BLaER1 treated with 17β-estradiol and CSF1 and Interleukin-3, amounts not matched to agents 10 nM and 100 nM (cell line): ENCODE measurements around the gene PDE3A.
"Not testable (repeated sequence)": the region's sequence is repeated elsewhere in the genome, so short reads cannot be mapped to it uniquely, and the experiment has no call there.

Experiments
- H3K27ac ChIP-seq, 11 experiments: shearing (Covaris generic); formaldehyde crosslinking; 2 replicates each; pipeline ENCODE4 v1.8.1; 2022
- H3K27me3 ChIP-seq, 11 experiments: shearing (Covaris generic); formaldehyde crosslinking; 2 replicates each; pipeline ENCODE4 v1.8.1; 2022
- H3K36me3 ChIP-seq, 11 experiments: shearing (Covaris generic); formaldehyde crosslinking; 2 replicates each; pipeline ENCODE4 v1.8.1; 2022
- H3K4me1 ChIP-seq, 10 experiments: shearing (Covaris generic); formaldehyde crosslinking; 2 replicates each; pipeline ENCODE4 v1.8.1; 2022
- H3K4me2 ChIP-seq, 11 experiments: shearing (Covaris generic); formaldehyde crosslinking; 2 replicates each; pipeline ENCODE4 v1.8.1; 2022
- H3K4me3 ChIP-seq, 10 experiments: shearing (Covaris generic); formaldehyde crosslinking; 2 replicates each; pipeline ENCODE4 v1.8.1; 2022
- H3K9ac ChIP-seq, 11 experiments: shearing (Covaris generic); formaldehyde crosslinking; 2 replicates each; pipeline ENCODE4 v1.8.1; 2022
- H3K9me3 ChIP-seq, 11 experiments: shearing (Covaris generic); formaldehyde crosslinking; replicated peaks in 1 of 11; 2 replicates each; pipeline ENCODE4 v1.8.1; 2022
- H4K20me1 ChIP-seq, 11 experiments: shearing (Covaris generic); formaldehyde crosslinking; 2 replicates each; pipeline ENCODE4 v1.8.1; 2022
- Cebpa-rat ChIP-seq, 11 experiments: shearing (Covaris generic); IDR thresholded peaks; 2 replicates each; pipeline ENCODE4 v1.8.1; 2022

PDE3A gene

GRCh38 chr12:20370866-20371519 is 2.7 kb downstream of the PDE3A start:
- Histone ChIP-seq H3K27me3 (no peaks in the 10 kb centered on the region), H3K9ac (no peak overlapping the region)

GRCh38 chr12:20372326-20373096 is 4.2 kb downstream of the PDE3A start:
- no peaks in the 10 kb centered on the region for H3K36me3 ChIP-seq
- no peak overlapping the region for H3K4me3 ChIP-seq
- H4K20me1 ChIP-seq = no peaks in the 10 kb centered on the region
- H3K4me1 ChIP-seq = 0 out of 20 replicates have a peak, but pooled peaks cover 0 to 4% (median 0%) of the 10 kb centered on the region in 10 experiments
- TF ChIP-seq Cebpa-rat (IDR thresholded peaks at IDR 0.05) = no peak
- H3K9ac ChIP-seq = no peak overlapping the region
- H3K27ac ChIP-seq = no peak overlapping the region
- H3K27me3 ChIP-seq = no peaks in the 10 kb centered on the region
- H3K9me3 ChIP-seq = peaks cover 17 to 23% (median 22%) of the 10 kb centered on the region in 11 experiments
- no peak overlapping the region for H3K4me2 ChIP-seq

More at GRCh38 chr12:20370866-20371519, 2.7 kb downstream of the PDE3A start:
- Histone ChIP-seq H3K27ac (no peak overlapping the region), H3K9me3 (peaks cover 17 to 23% (median 22%) of the 10 kb centered on the region in 11 experiments), H3K4me1 (0 out of 20 replicates have a peak, but pooled peaks cover 0 to 4% (median 0%) of the 10 kb centered on the region in 10 experiments), H3K4me2 (no peak overlapping the region), H3K4me3 (no peak overlapping the region), H3K36me3 (no peaks in the 10 kb centered on the region), H4K20me1 (no peaks in the 10 kb centered on the region)
- no peak for TF ChIP-seq Cebpa-rat (IDR thresholded peaks at IDR 0.05)

GRCh38 chr12:20374795-20375194 is 6.5 kb downstream of the PDE3A start:
- Histone ChIP-seq H3K27me3 (no peaks in the 10 kb centered on the region), H3K9ac (no peak overlapping the region), H3K9me3 (peaks cover 3 to 5% (median 4%) of the 10 kb centered on the region in 11 experiments; a peak in 21 of 22 replicates), H3K4me2 (no peak overlapping the region), H3K4me3 (no peak overlapping the region), H3K4me1 (0 out of 20 replicates have a peak, but pooled peaks cover 0 to 4% (median 0%) of the 10 kb centered on the region in 10 experiments), H3K27ac (no peak overlapping the region), H3K36me3 (no peaks in the 10 kb centered on the region), H4K20me1 (no peaks in the 10 kb centered on the region)
- no peak for TF ChIP-seq Cebpa-rat (IDR thresholded peaks at IDR 0.05)

GRCh38 chr12:20375560-20375959 is 7.2 kb downstream of the PDE3A start:
- 0 out of 20 replicates have a peak, but pooled peaks cover 0 to 4% (median 0%) of the 10 kb centered on the region in 10 experiments for H3K4me1 ChIP-seq
- no peaks in the 10 kb centered on the region for H3K27me3 ChIP-seq
- no peaks in the 10 kb centered on the region for H4K20me1 ChIP-seq
- H3K27ac ChIP-seq = no peak overlapping the region
- TF ChIP-seq Cebpa-rat (IDR thresholded peaks at IDR 0.05) = no peak
- no peak overlapping the region for H3K9ac ChIP-seq
- no peaks in the 10 kb centered on the region for H3K9me3 ChIP-seq
- H3K36me3 ChIP-seq = no peaks in the 10 kb centered on the region
- H3K4me3 ChIP-seq = no peak overlapping the region
- no peak overlapping the region for H3K4me2 ChIP-seq

GRCh38 chr12:20376984-20377383 is 8.6 kb downstream of the PDE3A start:
- no peak overlapping the region for H3K27ac ChIP-seq
- no peaks in the 10 kb centered on the region for H4K20me1 ChIP-seq
- no peaks in the 10 kb centered on the region for H3K36me3 ChIP-seq
- no peak overlapping the region for H3K4me3 ChIP-seq
- no peak for TF ChIP-seq Cebpa-rat (IDR thresholded peaks at IDR 0.05)
- no peaks in the 10 kb centered on the region for H3K9me3 ChIP-seq
- no peak overlapping the region for H3K4me2 ChIP-seq
- H3K4me1 ChIP-seq = 0 out of 20 replicates have a peak, but pooled peaks cover 0 to 4% (median 0%) of the 10 kb centered on the region in 10 experiments
- no peak overlapping the region for H3K9ac ChIP-seq
- H3K27me3 ChIP-seq = no peaks in the 10 kb centered on the region

- Histone ChIP-seq H3K4me2 (no peak overlapping the region), H3K9ac (no peak overlapping the region), H3K27me3 (no peaks in the 10 kb centered on the region), H3K27ac (no peak overlapping the region), H3K4me1 (0 out of 20 replicates have a peak, but pooled peaks cover 0 to 4% (median 0%) of the 10 kb centered on the region in 10 experiments), H3K36me3 (no peaks in the 10 kb centered on the region), H3K9me3 (no peaks in the 10 kb centered on the region), H3K4me3 (no peak overlapping the region), H4K20me1 (no peaks in the 10 kb centered on the region)
- TF ChIP-seq Cebpa-rat (IDR thresholded peaks at IDR 0.05) = no peak
These were observed 9.4 kb downstream of the PDE3A start for GRCh38 chr12:20377750-20378149.

- H3K27me3 ChIP-seq = no peaks in the 10 kb centered on the region
- H3K4me2 ChIP-seq = no peak overlapping the region
These were observed 13.8 kb downstream of the PDE3A start for GRCh38 chr12:20382117-20382516.

GRCh38 chr12:20383612-20384011 is 15.3 kb downstream of the PDE3A start:
- Histone ChIP-seq H3K9ac (no peak overlapping the region), H3K4me2 (no peak overlapping the region), H3K27me3 (no peaks in the 10 kb centered on the region), H3K4me1 (no peaks in the 10 kb centered on the region), H3K4me3 (no peak overlapping the region), H3K36me3 (no peaks in the 10 kb centered on the region), H3K9me3 (peaks cover 0 to 12% (median 0%) of the 10 kb centered on the region in 11 experiments; a peak in 5 of 22 replicates), H4K20me1 (no peaks in the 10 kb centered on the region), H3K27ac (no peak overlapping the region)
- no peak for TF ChIP-seq Cebpa-rat (IDR thresholded peaks at IDR 0.05)

More at GRCh38 chr12:20382117-20382516, 13.8 kb downstream of the PDE3A start:
- Histone ChIP-seq H3K9me3 (peaks cover 0 to 10% (median 0%) of the 10 kb centered on the region in 11 experiments; a peak in 5 of 22 replicates), H3K27ac (no peak overlapping the region), H3K4me3 (no peak overlapping the region), H3K9ac (no peak overlapping the region), H3K36me3 (no peaks in the 10 kb centered on the region), H3K4me1 (no peaks in the 10 kb centered on the region), H4K20me1 (no peaks in the 10 kb centered on the region)
- TF ChIP-seq Cebpa-rat (IDR thresholded peaks at IDR 0.05) = no peak

- H3K27ac ChIP-seq, H4K20me1 ChIP-seq, H3K4me3 ChIP-seq, H3K9ac ChIP-seq, H3K4me1 ChIP-seq, H3K27me3 ChIP-seq, H3K4me2 ChIP-seq, H3K36me3 ChIP-seq: not testable (repeated sequence)
- H3K9me3 ChIP-seq = peaks cover 0 to 12% (median 0%) of the 10 kb centered on the region in 11 experiments; a peak in 5 of 22 replicates
These were observed 16.5 kb downstream of the PDE3A start for GRCh38 chr12:20384836-20385235.
